ENCODE results near the gene ETV5. TPM values are rescaled to one million over a fixed set of nuclear protein-coding genes. Genes with fewer than 3 reads are reported as not detected.

The ETV5 gene
- total and polyA plus RNA-seq, 2 donors (not counting 1 experiment from before 2014, with no cell fraction given), result 23.1 to 24.9 TPM

DNA sequence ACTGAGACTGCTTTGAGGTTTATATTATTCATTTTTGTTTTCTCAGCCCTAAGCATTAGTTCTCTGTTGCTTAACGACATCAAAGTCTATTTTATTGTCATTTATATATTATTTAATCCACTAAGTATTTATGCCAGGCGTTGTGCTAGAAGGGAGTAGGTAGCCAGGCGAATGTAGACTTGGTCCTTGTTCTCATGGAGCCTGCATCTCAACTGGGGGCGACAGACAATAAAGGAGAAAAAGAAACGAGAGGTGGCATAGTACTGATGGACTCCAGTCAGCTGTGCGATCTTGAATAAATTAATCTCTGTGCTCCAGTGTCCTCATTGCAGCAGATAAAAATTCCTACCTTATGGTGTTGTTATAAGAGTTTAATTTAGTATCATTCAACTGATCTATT lies 49.7 kb downstream of the ETV5 start:
- Histone ChIP-seq H3K9me3 (ENCODE audit: control insufficient read depth, insufficient read depth, low read depth, low read length) (no peaks in the 10 kb centered on the region), H3K27ac (ENCODE audit: insufficient read depth, low read length) (no peak overlapping the region), H3K4me2 (ENCODE audit: extremely low read depth, insufficient read depth, low read length) (no peak overlapping the region), H3K36me3 (ENCODE audit: control insufficient read depth, insufficient read depth, low read length) (peaks cover 10% of the 10 kb centered on the region), H4K20me1 (ENCODE audit: control insufficient read depth, extremely low read depth, insufficient read depth, low read length) (no peaks in the 10 kb centered on the region), H2AFZ (ENCODE audit: low read length) (no peak overlapping the region), H3K27me3 (ENCODE audit: control insufficient read depth, insufficient read depth, low read length) (no peaks in the 10 kb centered on the region), H3K79me2 (ENCODE audit: control insufficient read depth, insufficient read depth, low read length) (no peaks in the 10 kb centered on the region), H3K4me1 (ENCODE audit: control insufficient read depth, extremely low read depth, insufficient read depth, low read length) (peaks cover 3% of the 10 kb centered on the region), H3K9ac (ENCODE audit: insufficient read depth, low read length) (no peak overlapping the region), H3K4me3 (replicated peaks in 1 of 4; ENCODE audit: control extremely low read depth in 1 of 4, insufficient read depth in 1 of 4, low read depth in 3 of 4, low read length in 4 of 4) (no peak overlapping the region)
- no peak for DNase-seq (ENCODE audit: low read depth in 2 of 2)
- no peak for TF ChIP-seq EZH2 (IDR thresholded peaks at IDR 0.05; ENCODE audit: low read length, missing control alignments)
- TF ChIP-seq, protein P1, sequence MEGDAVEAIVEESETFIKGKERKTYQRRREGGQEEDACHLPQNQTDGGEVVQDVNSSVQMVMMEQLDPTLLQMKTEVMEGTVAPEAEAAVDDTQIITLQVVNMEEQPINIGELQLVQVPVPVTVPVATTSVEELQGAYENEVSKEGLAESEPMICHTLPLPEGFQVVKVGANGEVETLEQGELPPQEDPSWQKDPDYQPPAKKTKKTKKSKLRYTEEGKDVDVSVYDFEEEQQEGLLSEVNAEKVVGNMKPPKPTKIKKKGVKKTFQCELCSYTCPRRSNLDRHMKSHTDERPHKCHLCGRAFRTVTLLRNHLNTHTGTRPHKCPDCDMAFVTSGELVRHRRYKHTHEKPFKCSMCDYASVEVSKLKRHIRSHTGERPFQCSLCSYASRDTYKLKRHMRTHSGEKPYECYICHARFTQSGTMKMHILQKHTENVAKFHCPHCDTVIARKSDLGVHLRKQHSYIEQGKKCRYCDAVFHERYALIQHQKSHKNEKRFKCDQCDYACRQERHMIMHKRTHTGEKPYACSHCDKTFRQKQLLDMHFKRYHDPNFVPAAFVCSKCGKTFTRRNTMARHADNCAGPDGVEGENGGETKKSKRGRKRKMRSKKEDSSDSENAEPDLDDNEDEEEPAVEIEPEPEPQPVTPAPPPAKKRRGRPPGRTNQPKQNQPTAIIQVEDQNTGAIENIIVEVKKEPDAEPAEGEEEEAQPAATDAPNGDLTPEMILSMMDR (conservative IDR thresholded peaks at IDR 0.05 in 1 of 2, IDR thresholded peaks at IDR 0.05 in 1 of 2; ENCODE audit: low read depth in 1 of 2, low read length in 2 of 2), result no peak

DNA sequence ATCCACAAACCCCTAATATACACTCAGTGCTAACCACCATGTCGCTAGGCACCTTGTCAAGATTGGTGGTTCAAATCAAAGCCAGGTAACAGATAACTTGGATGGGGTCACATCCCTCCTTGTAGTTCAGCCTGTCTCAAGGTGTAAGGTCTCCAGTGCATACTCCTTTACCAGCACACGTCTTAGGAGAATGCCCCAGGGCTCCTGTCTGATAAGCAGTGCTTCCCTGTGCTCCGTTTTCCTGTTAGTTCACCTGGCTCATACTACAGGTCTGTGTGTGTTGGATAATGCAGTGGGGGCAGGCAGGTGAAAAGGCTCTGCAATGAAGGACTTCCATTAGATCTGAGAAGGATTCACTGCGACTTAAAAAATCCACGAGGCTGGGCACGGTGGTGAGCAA lies 50.7 kb downstream of the ETV5 start:
- Histone ChIP-seq H3K4me1 (ENCODE audit: control insufficient read depth, extremely low read depth, insufficient read depth, low read length) (peaks cover 3% of the 10 kb centered on the region), H2AFZ (ENCODE audit: low read length) (no peak overlapping the region), H3K4me3 (replicated peaks in 1 of 4; ENCODE audit: control extremely low read depth in 1 of 4, insufficient read depth in 1 of 4, low read depth in 3 of 4, low read length in 4 of 4) (no peak overlapping the region), H3K27ac (ENCODE audit: insufficient read depth, low read length) (peak overlapping the region; percentile 44), H3K9me3 (ENCODE audit: control insufficient read depth, insufficient read depth, low read depth, low read length) (no peaks in the 10 kb centered on the region), H3K9ac (ENCODE audit: insufficient read depth, low read length) (no peak overlapping the region), H3K4me2 (ENCODE audit: extremely low read depth, insufficient read depth, low read length) (no peak overlapping the region), H3K79me2 (ENCODE audit: control insufficient read depth, insufficient read depth, low read length) (no peaks in the 10 kb centered on the region), H3K27me3 (ENCODE audit: control insufficient read depth, insufficient read depth, low read length) (no peaks in the 10 kb centered on the region), H3K36me3 (ENCODE audit: control insufficient read depth, insufficient read depth, low read length) (peaks cover 9% of the 10 kb centered on the region), H4K20me1 (ENCODE audit: control insufficient read depth, extremely low read depth, insufficient read depth, low read length) (no peaks in the 10 kb centered on the region)
- TF ChIP-seq, protein P1 (conservative IDR thresholded peaks at IDR 0.05 in 1 of 2, IDR thresholded peaks at IDR 0.05 in 1 of 2; ENCODE audit: low read depth in 1 of 2, low read length in 2 of 2), result no peak
- no peak for TF ChIP-seq EZH2 (IDR thresholded peaks at IDR 0.05; ENCODE audit: low read length, missing control alignments)
- no peak for DNase-seq (ENCODE audit: low read depth in 2 of 2)

DNA sequence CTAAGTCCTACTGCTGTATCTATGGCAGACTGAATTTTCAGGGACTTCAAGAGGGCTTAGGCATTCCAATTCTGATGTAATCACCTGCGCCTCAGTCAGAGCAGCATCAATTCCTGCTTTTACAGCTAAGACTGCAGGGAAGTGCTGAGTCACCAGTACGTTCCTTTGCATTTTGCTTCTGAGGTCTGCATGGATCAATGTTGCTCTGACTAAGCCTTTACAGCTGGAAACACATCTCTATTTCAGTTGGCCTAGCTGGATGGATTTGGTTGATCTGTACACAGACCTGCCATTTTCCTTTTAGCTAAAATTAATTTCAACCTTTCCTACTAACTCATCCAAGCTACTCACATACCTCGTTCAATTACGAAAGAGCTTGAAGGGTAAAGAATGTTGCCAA lies 51.3 kb downstream of the ETV5 start:
- H3K4me2 ChIP-seq (ENCODE audit: extremely low read depth, insufficient read depth, low read length), result no peak overlapping the region
- H3K9ac ChIP-seq (ENCODE audit: insufficient read depth, low read length), result no peak overlapping the region
- no peak overlapping the region for H3K4me3 ChIP-seq (replicated peaks in 1 of 4; ENCODE audit: control extremely low read depth in 1 of 4, insufficient read depth in 1 of 4, low read depth in 3 of 4, low read length in 4 of 4)
- H3K4me1 ChIP-seq (ENCODE audit: control insufficient read depth, extremely low read depth, insufficient read depth, low read length), result peaks cover 3% of the 10 kb centered on the region
- no peaks in the 10 kb centered on the region for H3K9me3 ChIP-seq (ENCODE audit: control insufficient read depth, insufficient read depth, low read depth, low read length)
- no peak overlapping the region for H2AFZ ChIP-seq (ENCODE audit: low read length)
- peak; percentile 91 to 93 for DNase-seq (ENCODE audit: low read depth in 2 of 2)
- no peak for TF ChIP-seq EZH2 (IDR thresholded peaks at IDR 0.05; ENCODE audit: low read length, missing control alignments)
- TF ChIP-seq, protein P1 (conservative IDR thresholded peaks at IDR 0.05 in 1 of 2, IDR thresholded peaks at IDR 0.05 in 1 of 2; ENCODE audit: low read depth in 1 of 2, low read length in 2 of 2), result no peak
- no peaks in the 10 kb centered on the region for H3K27me3 ChIP-seq (ENCODE audit: control insufficient read depth, insufficient read depth, low read length)
- peaks cover 8% of the 10 kb centered on the region for H3K36me3 ChIP-seq (ENCODE audit: control insufficient read depth, insufficient read depth, low read length)
- H4K20me1 ChIP-seq (ENCODE audit: control insufficient read depth, extremely low read depth, insufficient read depth, low read length), result no peaks in the 10 kb centered on the region
- H3K79me2 ChIP-seq (ENCODE audit: control insufficient read depth, insufficient read depth, low read length), result no peaks in the 10 kb centered on the region
- H3K27ac ChIP-seq (ENCODE audit: insufficient read depth, low read length), result peak overlapping the region; percentile 44

Measured in fibroblast of lung (primary cell).